Right renal pelvis (tissue), 4 donors: ENCODE measurements around the gene PRDM4. TPM values are rescaled to one million over a fixed set of nuclear protein-coding genes. Genes with fewer than 3 reads are reported as not detected.

Experiments
- DNase-seq, 4 donors: peaks; one replicate each; pipeline ENCODE4 v3.0.0-alpha.2; 2013; ENCODE audit warnings: low read depth in 4 of 4, low spot score in 3 of 4, missing footprints in 1 of 4
- polyA plus RNA-seq, 4 donors: library from polyadenylated mRNA; unstranded; fragments of 120-200 nt; gene quantifications; one replicate each; pipeline ENCODE4 v1.2.1, GENCODE V29; 2013; ENCODE audit not compliant: insufficient read length in 4 of 4

Gene PRDM4
- polyA plus RNA-seq, result 10 to 100 TPM; 38.6 to 41.3 (median 39.7) TPM

- peak; percentile 88 to 93 (median 91) for DNase-seq
These were observed at the start of gene PRDM4 for GRCh38 chr12:107760809-107761501. Gene PRDM4, minus strand, starts transcription at chr12:107761137. Its CDS starts 622 bp downstream, at chr12:107760515.

- no peak for DNase-seq
These were observed 46.7 kb upstream of the PRDM4 start for GRCh38 chr12:107807471-107808150.

- no peak for DNase-seq
These were observed 44.7 kb upstream of the PRDM4 start for GRCh38 chr12:107805488-107806180.

GRCh38 chr12:107803092-107803491 is 42.2 kb upstream of the PRDM4 start:
- DNase-seq, result no peak

- DNase-seq, result no peak
These were observed 40.2 kb upstream of the PRDM4 start for GRCh38 chr12:107801150-107801549.

- DNase-seq, result no peak
These were observed 37.6 kb upstream of the PRDM4 start for GRCh38 chr12:107798580-107798979.

GRCh38 chr12:107794451-107794850 is 33.5 kb upstream of the PRDM4 start:
- DNase-seq, result no peak

- DNase-seq, result no peak
These were observed 30.6 kb upstream of the PRDM4 start for GRCh38 chr12:107791465-107792089.

GRCh38 chr12:107788690-107789458 is 27.9 kb upstream of the PRDM4 start:
- no peak for DNase-seq

GRCh38 chr12:107788281-107788680 is 27.3 kb upstream of the PRDM4 start:
- no peak for DNase-seq

GRCh38 chr12:107783406-107784376 is 22.8 kb upstream of the PRDM4 start:
- DNase-seq, result no peak

- no peak for DNase-seq
These were observed 21.1 kb upstream of the PRDM4 start for GRCh38 chr12:107782067-107782466.

- no peak for DNase-seq
These were observed 19.4 kb upstream of the PRDM4 start for GRCh38 chr12:107780298-107780697.

- no peak for DNase-seq
These were observed 18.3 kb upstream of the PRDM4 start for GRCh38 chr12:107779077-107779831.

GRCh38 chr12:107778383-107779025 is 17.6 kb upstream of the PRDM4 start:
- no peak for DNase-seq

- no peak for DNase-seq
These were observed 15.2 kb upstream of the PRDM4 start for GRCh38 chr12:107776171-107776570.

- no peak for DNase-seq
These were observed 14.3 kb upstream of the PRDM4 start for GRCh38 chr12:107775093-107775721.
